NCI-H2227 treated with DMSO at 0.1 percent for 48 hours (cell line): Measurements from ENCODE around the gene ESRRB.

Experiments
- DNase-seq: peaks from one replicate; lab custom pipeline; 2025; lab: John Stamatoyannopoulos, UW

Gene ESRRB

DNA sequence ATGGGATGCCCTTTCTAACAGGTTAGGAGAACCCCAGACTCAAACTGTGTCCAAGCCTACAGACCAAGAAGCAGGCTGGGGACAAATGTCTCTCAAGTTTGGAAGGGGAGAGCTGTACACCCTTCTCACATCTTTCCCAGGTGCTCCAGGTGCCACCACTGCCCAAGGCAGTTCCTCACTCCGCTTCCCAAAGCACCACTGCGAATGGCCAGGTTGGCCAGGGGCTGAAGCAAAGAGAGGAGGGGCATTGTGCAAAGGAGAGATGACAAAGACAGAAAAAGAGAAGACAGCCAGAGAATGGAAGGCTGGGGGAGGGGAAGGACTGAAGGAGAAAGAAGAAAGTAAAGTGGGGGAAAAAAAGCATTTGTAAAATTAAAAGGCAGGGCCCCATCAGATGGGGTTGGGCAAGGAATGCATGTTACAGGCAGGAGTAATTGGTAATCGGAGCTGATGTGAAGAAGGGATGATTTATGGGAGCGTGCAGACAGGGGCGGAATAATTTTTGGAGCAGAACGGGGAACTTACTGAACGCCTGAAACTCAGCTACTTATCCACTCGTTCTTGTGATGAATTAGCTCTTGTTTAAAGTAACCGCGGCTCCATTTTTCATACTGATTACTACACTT lies 165.8 kb downstream of the ESRRB start:
- peak; percentile 40 for DNase-seq

DNA sequence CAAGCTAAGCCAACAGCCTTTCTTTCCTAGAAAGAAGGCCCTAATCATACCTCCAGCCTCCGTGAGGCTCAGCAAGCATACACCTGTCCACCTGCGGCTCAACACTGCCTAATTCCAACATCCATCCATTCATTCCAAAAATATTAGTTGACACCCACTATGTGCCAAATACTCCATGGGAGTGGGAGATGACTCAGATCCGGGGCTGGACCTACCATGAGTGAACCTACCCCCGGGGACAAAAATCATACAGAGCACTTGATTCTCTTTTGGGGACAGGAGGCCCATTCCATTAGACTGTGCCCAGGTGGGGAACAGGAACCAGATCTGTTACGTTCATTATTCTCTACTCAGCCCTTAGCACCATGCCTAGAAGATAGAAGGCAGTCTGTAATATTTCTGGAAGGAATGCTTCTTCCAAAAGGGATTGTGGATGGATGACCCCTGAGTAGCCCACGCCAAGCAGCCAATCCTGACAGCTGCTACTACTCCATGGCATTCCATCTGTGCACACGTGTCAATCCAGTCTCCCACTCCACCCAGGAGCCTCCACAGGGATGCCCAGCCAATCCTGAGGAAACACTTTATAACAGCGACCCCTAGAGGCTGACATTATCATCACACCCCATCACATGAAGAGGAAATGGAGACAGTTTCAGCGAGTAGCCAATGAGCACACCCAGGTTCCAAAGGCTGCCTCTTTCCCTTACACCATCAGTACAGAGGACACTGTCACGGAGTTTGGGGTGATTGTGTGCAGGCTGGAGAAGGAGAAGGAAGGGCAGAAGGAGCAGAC lies 170.7 kb downstream of the ESRRB start:
- no peak for DNase-seq

DNA sequence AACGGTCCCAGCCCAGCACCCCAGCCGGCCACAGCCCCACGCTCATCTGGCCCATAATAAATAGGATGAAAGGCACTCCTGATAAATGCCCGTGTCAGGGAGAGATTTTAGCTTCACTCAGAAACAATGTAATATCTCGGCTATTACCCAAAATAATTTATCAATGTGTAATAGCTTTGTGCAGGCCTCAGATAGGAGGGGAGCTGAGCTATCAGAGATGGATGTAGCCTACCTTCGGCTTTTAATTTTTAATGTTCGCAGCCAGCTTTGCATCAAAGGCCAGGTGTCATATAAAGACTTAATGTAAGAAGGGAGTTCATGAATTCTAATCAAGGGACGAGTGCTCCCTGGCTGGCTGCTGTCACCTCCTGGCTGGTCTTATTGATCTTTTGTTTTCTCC lies 171.9 kb downstream of the ESRRB start:
- no peak for DNase-seq

DNA sequence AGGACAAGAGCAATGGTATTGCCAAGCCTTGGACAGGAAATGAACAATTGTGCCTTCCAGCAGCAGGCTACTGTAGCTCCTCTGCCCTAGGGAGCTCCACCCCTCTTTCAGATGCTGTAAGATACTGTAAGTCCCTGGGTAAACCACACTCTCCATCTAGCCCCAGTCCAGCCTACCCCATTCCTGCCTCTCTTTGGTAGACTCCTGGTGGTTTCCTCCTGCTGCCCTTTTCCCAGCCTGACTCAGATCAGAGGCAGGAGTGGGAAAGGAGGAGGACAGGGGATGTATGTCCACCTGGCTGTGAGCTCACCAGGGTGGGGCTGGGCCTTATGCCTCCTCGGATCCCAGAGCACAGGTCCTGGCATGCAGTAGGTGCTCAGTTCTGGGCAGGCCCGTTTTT lies 174.6 kb downstream of the ESRRB start:
- no peak for DNase-seq

DNA sequence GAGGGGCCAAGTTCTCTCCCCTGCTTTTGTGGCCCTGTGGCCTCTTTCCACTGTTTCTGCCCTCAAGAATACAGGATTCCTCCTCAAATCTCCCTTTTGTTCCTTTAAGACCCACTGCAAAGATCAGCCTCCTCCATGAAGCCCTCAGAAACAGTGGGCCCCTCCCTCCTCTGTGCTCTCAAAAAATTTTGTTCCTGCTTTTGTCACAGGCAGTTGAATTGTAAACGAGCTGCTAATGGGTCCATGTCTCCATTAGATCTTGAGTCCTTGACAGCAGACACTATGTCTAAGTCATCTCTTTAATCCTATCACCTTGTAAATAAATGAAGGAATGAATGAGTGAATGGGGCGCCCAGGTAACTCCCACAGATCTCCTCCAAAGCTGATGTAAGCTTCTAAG lies 175.2 kb downstream of the ESRRB start:
- DNase-seq, result no peak
